Loucy (cell line): Measurements from ENCODE around the gene OR2D3.

Source experiments
- H2AFZ ChIP-seq: fragments of 200-600 bp; sonication (generic); 2 replicates; pipeline ENCODE4 v1.6.0; 2016; ENCODE audit warnings: antibody characterized with exemption, mild to moderate bottlenecking, low read length, moderate library complexity
- H3F3A ChIP-seq: fragments of 200-600 bp; 2 replicates; pipeline ENCODE4 v1.6.0; 2016; ENCODE audit warnings: antibody characterized with exemption, low read depth, mild to moderate bottlenecking
- H3K27me3 ChIP-seq: fragments of 200-600 bp; sonication (generic); 2 replicates; pipeline ENCODE4 v1.6.1; 2014; ENCODE audit warnings: low read length, mild to moderate bottlenecking; ENCODE audit not compliant: insufficient read depth, poor library complexity, severe bottlenecking
- H3K36me3 ChIP-seq: fragments of 200-600 bp; sonication (generic); 2 replicates; pipeline ENCODE4 v1.6.1; 2016; ENCODE audit warnings: low read length; ENCODE audit not compliant: insufficient read depth
- H3K4me1 ChIP-seq: fragments of 200-600 bp; sonication (generic); 2 replicates; pipeline ENCODE4 v1.5.1; 2014; ENCODE audit warnings: low read length, mild to moderate bottlenecking; ENCODE audit not compliant: insufficient read depth, poor library complexity, severe bottlenecking
- H3K4me2 ChIP-seq: fragments of 200-600 bp; sonication (generic); 2 replicates; pipeline ENCODE4 v1.6.0; 2014; ENCODE audit warnings: antibody characterized with exemption, low read length, low read depth, mild to moderate bottlenecking; ENCODE audit not compliant: poor library complexity, severe bottlenecking
- H3K4me3 ChIP-seq: fragments of 200-600 bp; sonication (generic); 2 replicates; pipeline ENCODE4 v1.5.1; 2014; ENCODE audit warnings: low read length, mild to moderate bottlenecking, mixed read lengths; ENCODE audit not compliant: poor library complexity, severe bottlenecking
- H3K79me2 ChIP-seq: fragments of 200-600 bp; sonication (generic); 2 replicates; pipeline ENCODE4 v1.6.1; 2014; ENCODE audit warnings: low read length; ENCODE audit not compliant: insufficient read depth
- H3K9ac ChIP-seq: fragments of 200-600 bp; sonication (generic); 2 replicates; pipeline ENCODE4 v1.6.0; 2014; ENCODE audit warnings: mild to moderate bottlenecking, low read depth, low read length, moderate library complexity; ENCODE audit not compliant: poor library complexity, severe bottlenecking
- H3K9me2 ChIP-seq: fragments of 200-600 bp; sonication (generic); replicated peaks from 2 replicates; pipeline ENCODE4 v1.6.1; 2016; ENCODE audit warnings: low read depth, low read length, mixed read lengths
- H3K9me3 ChIP-seq: fragments of 200-600 bp; sonication (generic); 2 replicates; pipeline ENCODE4 v1.6.1; 2014; ENCODE audit warnings: mild to moderate bottlenecking, antibody characterized with exemption, low read length, low read depth; ENCODE audit not compliant: insufficient read depth
- H4K20me1 ChIP-seq: fragments of 200-600 bp; sonication (generic); 2 replicates; pipeline ENCODE4 v1.6.0; 2014; ENCODE audit warnings: antibody characterized with exemption, low read length, mild to moderate bottlenecking; ENCODE audit not compliant: insufficient read depth, poor library complexity, severe bottlenecking
- EZH2phosphoT487 ChIP-seq: fragments of 200-600 bp; IDR thresholded peaks from 2 replicates; pipeline ENCODE4 v1.6.1; 2018; ENCODE audit warnings: antibody characterized with exemption, mild to moderate bottlenecking, moderate library complexity, borderline replicate concordance
- TF ChIP-seq, protein P1 (sequence below): fragments of 200-600 bp; sonication (generic); conservative IDR thresholded peaks from 2 replicates; pipeline ENCODE4 v1.5.1; 2014; ENCODE audit warnings: mild to moderate bottlenecking, antibody characterized with exemption, low read length

Gene OR2D3

DNA sequence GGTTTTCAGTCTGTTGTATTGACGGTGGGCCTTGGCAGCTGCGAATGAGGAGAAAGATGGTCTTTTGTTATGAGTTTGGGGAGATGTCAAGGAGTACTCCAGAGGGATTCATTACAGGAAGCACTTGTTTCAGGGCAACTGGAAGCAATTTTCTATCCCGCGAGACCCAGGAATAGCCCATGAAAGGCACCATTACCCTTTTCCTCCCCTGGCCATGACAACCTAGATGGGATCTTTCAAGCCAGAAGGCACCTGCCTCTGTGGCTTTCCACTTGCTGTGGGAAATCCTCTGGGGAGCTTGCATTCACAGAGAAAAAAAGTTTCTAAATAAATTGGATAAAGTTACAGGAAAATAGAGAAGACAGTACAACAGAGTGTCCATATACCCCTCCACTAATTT is 8.1 kb downstream of the OR2D3 start:
- Histone ChIP-seq H3K4me3 (peak overlapping the region; percentile 86), H3K4me2 (peak overlapping the region; percentile 68), H3K27me3 (no peaks in the 10 kb centered on the region), H3K79me2 (peaks cover 37% of the 10 kb centered on the region), H3F3A (peaks cover 5% of the 10 kb centered on the region; the same call in 1 of the 2 replicates), H4K20me1 (no peaks in the 10 kb centered on the region), H3K9me2 (no peaks in the 10 kb centered on the region), H3K9me3 (no peaks in the 10 kb centered on the region), H3K4me1 (peaks cover 30% of the 10 kb centered on the region), H3K36me3 (no peaks in the 10 kb centered on the region), H2AFZ (no peak overlapping the region), H3K9ac (no peak overlapping the region)
- TF ChIP-seq EZH2phosphoT487: no peak
- TF ChIP-seq, protein P1, sequence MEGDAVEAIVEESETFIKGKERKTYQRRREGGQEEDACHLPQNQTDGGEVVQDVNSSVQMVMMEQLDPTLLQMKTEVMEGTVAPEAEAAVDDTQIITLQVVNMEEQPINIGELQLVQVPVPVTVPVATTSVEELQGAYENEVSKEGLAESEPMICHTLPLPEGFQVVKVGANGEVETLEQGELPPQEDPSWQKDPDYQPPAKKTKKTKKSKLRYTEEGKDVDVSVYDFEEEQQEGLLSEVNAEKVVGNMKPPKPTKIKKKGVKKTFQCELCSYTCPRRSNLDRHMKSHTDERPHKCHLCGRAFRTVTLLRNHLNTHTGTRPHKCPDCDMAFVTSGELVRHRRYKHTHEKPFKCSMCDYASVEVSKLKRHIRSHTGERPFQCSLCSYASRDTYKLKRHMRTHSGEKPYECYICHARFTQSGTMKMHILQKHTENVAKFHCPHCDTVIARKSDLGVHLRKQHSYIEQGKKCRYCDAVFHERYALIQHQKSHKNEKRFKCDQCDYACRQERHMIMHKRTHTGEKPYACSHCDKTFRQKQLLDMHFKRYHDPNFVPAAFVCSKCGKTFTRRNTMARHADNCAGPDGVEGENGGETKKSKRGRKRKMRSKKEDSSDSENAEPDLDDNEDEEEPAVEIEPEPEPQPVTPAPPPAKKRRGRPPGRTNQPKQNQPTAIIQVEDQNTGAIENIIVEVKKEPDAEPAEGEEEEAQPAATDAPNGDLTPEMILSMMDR: no peak

DNA sequence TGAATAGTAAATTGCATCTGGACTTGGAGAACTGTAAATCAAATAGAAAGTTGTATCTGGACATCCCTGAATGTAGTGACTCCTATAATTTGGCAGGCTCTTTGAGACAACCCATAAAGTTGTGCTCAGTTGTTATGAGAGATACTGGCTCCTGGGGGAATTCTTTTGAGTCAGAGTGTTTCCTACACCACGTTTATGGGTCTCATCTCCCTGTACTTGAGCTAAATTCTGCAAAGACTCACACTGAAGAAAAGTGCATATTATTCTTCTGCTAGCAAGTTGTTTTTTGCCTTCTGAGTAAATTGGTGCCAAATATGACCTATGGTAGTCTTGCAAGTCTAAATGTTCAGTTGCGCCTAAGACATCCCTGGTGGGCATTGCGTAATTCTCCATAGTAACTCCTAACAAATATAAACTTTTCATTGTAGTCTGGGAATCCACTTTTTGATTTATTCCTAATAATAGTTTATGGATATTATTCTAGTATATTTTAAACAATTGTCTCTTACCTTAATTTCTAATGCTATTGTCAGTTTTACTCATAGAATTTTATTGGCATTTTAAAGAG is 10.4 kb downstream of the OR2D3 start:
- Histone ChIP-seq H3K36me3 (no peaks in the 10 kb centered on the region), H2AFZ (no peak overlapping the region), H3K9ac (no peak overlapping the region), H3K9me2 (no peaks in the 10 kb centered on the region), H3K79me2 (peaks cover 37% of the 10 kb centered on the region), H3K4me2 (peak overlapping the region; percentile 68), H3K9me3 (no peaks in the 10 kb centered on the region), H3K4me3 (peak overlapping the region; percentile 43), H3K27me3 (no peaks in the 10 kb centered on the region), H4K20me1 (no peaks in the 10 kb centered on the region), H3K4me1 (peaks cover 30% of the 10 kb centered on the region), H3F3A (peaks cover 5% of the 10 kb centered on the region; the same call in 1 of the 2 replicates)
- TF ChIP-seq, protein P1: no peak
- no peak for TF ChIP-seq EZH2phosphoT487

DNA sequence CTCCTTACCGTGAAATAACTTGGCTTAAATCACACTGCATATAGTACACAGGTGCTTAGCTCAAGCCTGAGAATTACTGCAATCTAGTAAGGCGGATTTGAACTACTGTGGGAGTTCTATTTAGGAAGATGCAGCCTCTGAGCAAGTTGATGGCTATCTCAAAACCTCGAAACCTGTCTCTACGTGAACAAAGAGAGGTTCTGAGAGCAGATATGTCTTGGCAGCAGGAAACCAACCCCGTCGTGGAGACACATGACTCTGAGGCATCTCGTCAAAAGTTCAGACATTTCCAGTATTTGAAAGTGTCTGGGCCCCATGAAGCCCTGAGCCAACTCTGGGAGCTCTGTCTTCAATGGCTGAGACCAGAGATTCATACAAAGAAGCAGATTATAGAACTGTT is 11.3 kb downstream of the OR2D3 start:
- Histone ChIP-seq H3K79me2 (peaks cover 36% of the 10 kb centered on the region), H3K9me3 (no peaks in the 10 kb centered on the region), H4K20me1 (no peaks in the 10 kb centered on the region), H3K4me2 (peak overlapping the region; percentile 68), H3K4me1 (peaks cover 30% of the 10 kb centered on the region), H3K27me3 (no peaks in the 10 kb centered on the region), H3K9ac (peak overlapping the region; percentile 55), H3K9me2 (0 out of 2 replicates have a peak, but pooled peaks cover 4% of the 10 kb centered on the region), H3K36me3 (no peaks in the 10 kb centered on the region), H3K4me3 (peak overlapping the region; percentile 62), H3F3A (peaks cover 5% of the 10 kb centered on the region; the same call in 1 of the 2 replicates), H2AFZ (no peak overlapping the region)
- no peak for TF ChIP-seq EZH2phosphoT487
- TF ChIP-seq, protein P1: no peak
